ENCODE measurements around the gene EXOC3. TPM values are rescaled to one million over a fixed set of nuclear protein-coding genes. Genes with fewer than 3 reads are reported as not detected.

Gene EXOC3
- total and polyA plus RNA-seq, 2 of the 4 experiments (the other 2 are of a cell fraction), result 35.1 to 47.5 TPM

DNA sequence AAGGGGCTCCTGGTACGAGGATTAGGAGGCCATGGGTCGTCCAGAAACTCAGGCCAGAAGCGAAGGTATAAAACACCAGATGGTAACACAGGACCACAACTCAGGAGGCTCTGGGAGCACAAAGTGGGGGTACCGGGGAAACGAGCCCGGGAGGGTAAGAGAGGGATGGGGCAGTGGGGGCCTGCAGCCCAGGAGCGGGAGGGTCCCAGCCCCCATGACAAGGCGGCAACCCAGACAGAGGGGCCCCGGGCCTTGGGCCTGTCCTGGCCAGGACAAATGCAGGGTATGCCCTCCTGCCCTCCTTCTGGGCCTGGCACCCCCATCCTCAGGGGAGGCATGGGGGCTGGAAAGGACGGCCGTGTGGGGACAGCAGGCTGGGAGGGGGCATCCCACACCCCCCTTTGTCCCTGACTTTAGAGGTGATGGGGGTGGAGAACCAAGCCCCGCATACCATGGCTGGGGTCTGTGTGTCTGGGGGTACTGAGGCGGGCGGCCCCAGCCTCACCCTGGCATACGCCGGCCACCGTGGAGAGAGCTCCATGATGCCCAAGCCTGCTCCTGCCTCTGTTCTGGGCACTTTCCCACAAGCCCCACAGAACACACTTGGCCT, 47.0 kb upstream of the EXOC3 start:
- Histone ChIP-seq H4K8ac (ENCODE audit: low read depth in 2 of 2, low read length in 2 of 2) (peak overlapping the region; percentile 91 to 98), H2BK5ac (ENCODE audit: low read depth, low read length, poor library complexity, severe bottlenecking) (peak overlapping the region; percentile 94), H2BK20ac (ENCODE audit: low read depth, low read length) (peak overlapping the region; percentile 99), H3K79me1 (ENCODE audit: low read depth in 1 of 2, low read length in 2 of 2) (peaks cover 22 to 52% of the 10 kb centered on the region in 2 experiments), H2AK5ac (ENCODE audit: low read depth, low read length) (peak overlapping the region; percentile 98), H2AFZ (replicated peaks; ENCODE audit: low read length, poor library complexity) (peak overlapping the region; percentile 73), H3K23ac (ENCODE audit: low read depth, low read length) (peak overlapping the region; percentile 96), H3K4me2 (ENCODE audit: low read depth, low read length) (no peak overlapping the region), H3K4ac (ENCODE audit: low read depth, low read length) (peak overlapping the region; percentile 100), H3K14ac (replicated peaks; ENCODE audit: low read depth, low read length) (peak overlapping the region; percentile 99), H4K20me1 (ENCODE audit: insufficient read depth, low read length) (no peaks in the 10 kb centered on the region; the same call in 1 of the 2 replicates), H2BK120ac (ENCODE audit: low read depth, low read length) (peak overlapping the region; percentile 99), H3K9me1 (ENCODE audit: insufficient read depth, low read length) (peaks cover 26% of the 10 kb centered on the region), H3K56ac (ENCODE audit: extremely low read depth, insufficient read depth, low read length) (peak overlapping the region; percentile 96), H3K27me3 (ENCODE audit: control insufficient read depth, insufficient read depth, low read length) (no peaks in the 10 kb centered on the region), H3K4me3 (ENCODE audit: insufficient read depth, low read depth, low read length) (no peak overlapping the region), H3K4me1 (ENCODE audit: control insufficient read depth, insufficient read depth, low read length) (peaks cover 46% of the 10 kb centered on the region), H2AK9ac (replicated peaks; ENCODE audit: low read depth, low read length, poor library complexity) (peak overlapping the region; percentile 90), H4K91ac (ENCODE audit: insufficient read depth, low read depth, low read length) (peak overlapping the region; percentile 100), H3K36me3 (ENCODE audit: control insufficient read depth, insufficient read depth, low read length) (peaks cover 9% of the 10 kb centered on the region), H3K18ac (ENCODE audit: low read depth, low read length) (peak overlapping the region; percentile 92), H3K9ac (ENCODE audit: low read depth, low read length) (peak overlapping the region; percentile 58), H3K27ac (ENCODE audit: insufficient read depth, low read length) (peak overlapping the region; percentile 94), H3K9me3 (ENCODE audit: control insufficient read depth, insufficient read depth, low read length) (no peaks in the 10 kb centered on the region), H4K5ac (ENCODE audit: low read depth, low read length) (peak overlapping the region; percentile 94), H2BK15ac (ENCODE audit: low read depth, low read length) (peak overlapping the region; percentile 94; the same call in 2 of the 3 replicates)
- BruUV-seq (replicated peaks), result no TSS peak
- no CpG with 5 or more reads among the region's 17 CpGs for WGBS, 2 experiments (ENCODE audit: extremely low coverage in 2 of 2, insufficient read length in 1 of 2)
- dilution Hi-C loops (cut with HindIII; ENCODE audit: low sequenced_read_pairs, unreplicated experiment), result no loop called here
- intact Hi-C loops (cut with micrococcal nuclease), result loop anchor here (2.0 kb wide), 1 partner anchor 27 kb away; no protein-coding TSS in a partner anchor
- TF ChIP-seq FOS (IDR thresholded peaks at IDR 0.05; ENCODE audit: low read depth, low read length) (no peak), POLR2A (IDR thresholded peaks at IDR 0.05; ENCODE audit: low read depth, low read length) (peak; percentile 21; the same call in 1 of the 2 replicates), RCOR1 (IDR thresholded peaks at IDR 0.05; ENCODE audit: insufficient replicate concordance, low read length) (no peak)
- TF ChIP-seq, protein P1, sequence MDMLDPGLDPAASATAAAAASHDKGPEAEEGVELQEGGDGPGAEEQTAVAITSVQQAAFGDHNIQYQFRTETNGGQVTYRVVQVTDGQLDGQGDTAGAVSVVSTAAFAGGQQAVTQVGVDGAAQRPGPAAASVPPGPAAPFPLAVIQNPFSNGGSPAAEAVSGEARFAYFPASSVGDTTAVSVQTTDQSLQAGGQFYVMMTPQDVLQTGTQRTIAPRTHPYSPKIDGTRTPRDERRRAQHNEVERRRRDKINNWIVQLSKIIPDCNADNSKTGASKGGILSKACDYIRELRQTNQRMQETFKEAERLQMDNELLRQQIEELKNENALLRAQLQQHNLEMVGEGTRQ (IDR thresholded peaks at IDR 0.05; ENCODE audit: low read depth, low read length), result no peak
- ATAC-seq (ENCODE audit: low read depth) (no peak), DNase-seq (no peak)
- POLR2A ChIA-PET (ENCODE audit: unreplicated experiment), result interaction anchor here (0.8 kb wide), 1 partner anchor 15 kb away, joined by 3 read pairs; no protein-coding TSS in a partner anchor
- in situ Hi-C loops (cut with MboI; ENCODE audit: low sequenced_read_pairs), result no loop called here
- CTCF ChIA-PET, result no interaction called here
